Effector memory CD4-positive, alpha-beta T cell (primary cell): ENCODE results near the gene LACTBL1.

Source experiments
- DNase-seq, 3 donors: peaks; one replicate each; pipeline ENCODE4 v3.0.0-alpha.2; 2020
- H3K27ac ChIP-seq: 2 replicates; pipeline ENCODE4 v1.7.0; 2013; ENCODE audit warnings: mild to moderate bottlenecking, low read length, moderate library complexity; ENCODE audit not compliant: insufficient read depth, poor library complexity, severe bottlenecking
- H3K27me3 ChIP-seq: replicated peaks from 2 replicates; pipeline ENCODE4 v1.7.0; 2013; ENCODE audit warnings: mild to moderate bottlenecking, low read length; ENCODE audit not compliant: insufficient read depth, control insufficient read depth, poor library complexity, severe bottlenecking
- H3K36me3 ChIP-seq: 2 replicates; pipeline ENCODE4 v1.7.0; 2013; ENCODE audit warnings: mild to moderate bottlenecking, low read length, moderate library complexity; ENCODE audit not compliant: control insufficient read depth, insufficient read depth
- H3K4me1 ChIP-seq: 2 replicates; pipeline ENCODE4 v1.7.0; 2013; ENCODE audit warnings: low read length, mild to moderate bottlenecking; ENCODE audit not compliant: control insufficient read depth, insufficient read depth, poor library complexity, severe bottlenecking
- H3K4me3 ChIP-seq: 2 replicates; pipeline ENCODE4 v1.7.0; 2013; ENCODE audit warnings: low read length, low read depth, mild to moderate bottlenecking; ENCODE audit not compliant: insufficient read depth, poor library complexity, severe bottlenecking
- H3K9me3 ChIP-seq: 2 replicates; pipeline ENCODE4 v1.7.0; 2013; ENCODE audit warnings: mild to moderate bottlenecking, low read length, moderate library complexity; ENCODE audit not compliant: control insufficient read depth

The LACTBL1 gene

DNA sequence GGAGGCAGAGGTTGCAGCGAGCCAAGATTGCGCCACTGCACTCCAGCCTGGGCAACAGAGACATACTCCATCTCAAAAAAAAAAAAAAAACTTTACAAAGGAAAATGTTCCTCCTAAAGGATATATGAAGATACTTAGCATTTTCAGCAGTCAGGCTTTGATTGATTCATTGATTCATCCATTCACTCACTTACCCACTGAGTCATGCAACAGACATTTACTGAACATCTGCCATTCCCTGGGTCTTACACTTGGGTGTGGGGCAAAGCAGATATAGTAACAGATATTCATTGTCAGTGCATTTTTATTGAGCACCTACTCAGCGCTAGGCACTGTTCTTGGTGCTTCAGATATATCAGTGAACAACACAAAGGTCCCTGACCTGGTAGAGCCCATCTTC, 5.6 kb upstream of the LACTBL1 start:
- no peak for DNase-seq
- no peaks in the 10 kb centered on the region for H3K9me3 ChIP-seq
- no peak overlapping the region for H3K27ac ChIP-seq

DNA sequence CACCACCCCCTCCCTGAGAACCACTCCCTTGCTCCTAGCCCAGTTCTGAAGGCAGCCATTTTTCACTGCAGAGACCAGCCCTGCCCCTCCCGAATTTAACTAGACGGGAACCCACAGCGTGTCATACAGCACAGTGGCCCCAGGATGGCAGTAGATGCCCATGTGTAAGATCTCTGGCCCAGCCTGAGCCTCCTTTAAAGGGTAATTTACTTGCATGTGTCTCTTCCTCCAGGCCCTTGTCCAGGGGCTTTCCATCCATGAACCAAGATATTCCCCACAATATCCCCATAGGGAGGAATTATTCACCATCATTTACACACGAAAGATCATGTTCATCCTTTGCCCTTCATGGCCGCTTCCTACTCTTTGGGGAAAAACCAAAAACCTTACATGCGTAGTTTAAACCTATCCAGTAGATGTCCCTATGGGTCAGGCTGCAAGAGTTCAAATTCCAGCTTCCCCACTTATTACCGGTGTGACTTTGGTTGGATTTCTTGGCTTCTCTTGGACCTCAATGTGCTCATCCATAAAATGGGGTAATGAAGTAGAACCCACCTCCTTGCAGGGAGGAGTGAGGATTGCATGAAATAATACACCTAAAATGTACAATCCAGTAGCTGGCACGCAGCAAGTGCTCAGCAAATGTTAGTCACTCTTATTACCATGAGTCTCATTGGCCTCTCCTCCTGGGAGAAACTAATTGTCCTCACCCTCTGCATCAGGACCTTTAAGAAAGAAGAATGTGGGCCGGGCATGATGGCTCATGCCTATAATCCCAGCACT, 4.0 kb upstream of the LACTBL1 start:
- peak in 1 of 3 donors; percentile 25 for DNase-seq
- no peaks in the 10 kb centered on the region for H3K9me3 ChIP-seq
- H3K36me3 ChIP-seq: no peaks in the 10 kb centered on the region
- no peak overlapping the region for H3K4me3 ChIP-seq
- H3K4me1 ChIP-seq: no peaks in the 10 kb centered on the region
- no peak overlapping the region for H3K27ac ChIP-seq
- peaks cover 3% of the 10 kb centered on the region for H3K27me3 ChIP-seq

More for the DNA sequence above, 5.6 kb upstream of the LACTBL1 start:
- H3K4me3 ChIP-seq: no peak overlapping the region
- peaks cover 3% of the 10 kb centered on the region for H3K27me3 ChIP-seq
- H3K4me1 ChIP-seq: no peaks in the 10 kb centered on the region
- H3K36me3 ChIP-seq: no peaks in the 10 kb centered on the region

DNA sequence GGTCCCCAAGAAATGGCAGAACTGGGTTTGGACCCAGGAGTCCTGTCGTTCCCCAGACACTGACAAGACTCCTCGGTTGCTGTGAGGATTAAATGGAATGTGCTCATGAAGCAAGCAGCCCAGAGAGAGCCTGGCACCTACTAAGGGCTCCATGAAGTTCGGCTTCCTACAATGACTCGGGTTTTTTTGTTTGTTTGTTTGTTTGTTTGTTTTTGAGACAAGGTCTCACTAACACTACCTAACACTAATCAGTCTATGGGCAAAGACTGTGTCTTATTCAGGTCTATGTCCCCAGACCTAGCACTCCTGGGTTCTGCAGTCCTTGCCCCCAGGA, 3.4 kb upstream of the LACTBL1 start:
- no peak overlapping the region for H3K27ac ChIP-seq
- H3K4me1 ChIP-seq: no peaks in the 10 kb centered on the region
- H3K36me3 ChIP-seq: no peaks in the 10 kb centered on the region
- peaks cover 3% of the 10 kb centered on the region for H3K27me3 ChIP-seq
- no peak overlapping the region for H3K4me3 ChIP-seq
- DNase-seq: no peak
- H3K9me3 ChIP-seq: no peaks in the 10 kb centered on the region

DNA sequence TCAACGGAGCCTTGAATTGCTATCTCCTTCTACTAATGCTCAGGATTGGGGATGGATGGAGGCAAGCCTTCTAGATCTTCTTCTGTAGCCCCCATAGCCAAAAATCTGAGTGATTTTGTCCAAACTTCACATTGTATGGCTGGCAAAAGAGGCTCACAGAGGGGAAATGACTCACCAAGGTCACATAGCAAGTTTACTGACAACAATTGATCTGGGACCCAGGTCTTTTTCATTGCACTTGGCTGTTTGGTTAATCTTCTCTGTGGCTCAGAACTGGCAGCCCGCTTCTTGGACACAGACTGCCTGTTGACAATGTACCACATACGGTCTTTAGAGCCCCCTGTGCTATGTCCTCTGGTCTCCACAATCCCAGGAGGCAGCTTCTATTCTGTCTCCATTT, 3.0 kb upstream of the LACTBL1 start:
- H3K9me3 ChIP-seq: no peaks in the 10 kb centered on the region
- H3K27me3 ChIP-seq: peaks cover 3% of the 10 kb centered on the region
- DNase-seq: no peak

DNA sequence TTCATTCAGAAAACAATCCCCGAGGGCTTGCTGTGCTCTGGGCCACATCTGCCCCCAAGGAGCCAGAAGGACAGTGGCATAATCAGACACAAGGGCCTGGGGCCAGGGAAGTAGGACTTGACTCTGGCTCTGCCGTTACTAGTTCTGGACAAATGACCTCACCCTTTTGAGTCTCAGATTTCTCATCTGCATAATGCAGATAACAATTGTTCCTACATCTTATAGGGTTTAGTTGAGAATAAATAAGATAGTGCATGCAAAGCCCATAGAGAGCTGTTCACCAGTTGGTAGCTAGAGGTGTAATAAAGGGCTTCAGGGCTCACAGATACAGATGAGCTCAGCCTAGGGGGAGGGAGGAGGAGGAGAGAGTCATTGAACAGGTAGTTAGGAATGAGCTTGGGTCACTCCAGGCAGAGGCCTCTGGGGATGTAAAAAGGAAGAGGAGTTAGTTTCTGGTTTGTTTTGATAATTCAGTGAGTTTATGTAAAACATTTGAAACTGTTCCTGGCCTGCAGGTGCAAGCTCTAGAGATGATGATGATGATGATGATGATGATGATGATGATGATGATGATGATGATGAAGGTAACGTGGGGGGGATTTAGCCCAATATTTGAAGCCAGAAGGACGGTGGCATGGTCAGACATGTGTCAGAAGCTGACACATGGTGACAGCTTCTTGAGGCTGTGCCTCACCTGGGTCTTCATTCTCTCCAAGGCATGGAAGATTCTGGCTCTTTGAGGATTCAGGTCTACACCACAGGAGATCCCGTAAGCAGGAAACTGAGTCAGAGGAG, 858 bp downstream of the LACTBL1 start:
- Histone ChIP-seq H3K9me3 (no peaks in the 10 kb centered on the region), H3K27ac (no peak overlapping the region), H3K36me3 (no peaks in the 10 kb centered on the region), H3K4me1 (no peaks in the 10 kb centered on the region), H3K4me3 (no peak overlapping the region), H3K27me3 (peaks cover 12% of the 10 kb centered on the region)
- no peak for DNase-seq

More for the DNA sequence above, 3.0 kb upstream of the LACTBL1 start:
- Histone ChIP-seq H3K4me1 (no peaks in the 10 kb centered on the region), H3K36me3 (no peaks in the 10 kb centered on the region), H3K27ac (no peak overlapping the region), H3K4me3 (no peak overlapping the region)

DNA sequence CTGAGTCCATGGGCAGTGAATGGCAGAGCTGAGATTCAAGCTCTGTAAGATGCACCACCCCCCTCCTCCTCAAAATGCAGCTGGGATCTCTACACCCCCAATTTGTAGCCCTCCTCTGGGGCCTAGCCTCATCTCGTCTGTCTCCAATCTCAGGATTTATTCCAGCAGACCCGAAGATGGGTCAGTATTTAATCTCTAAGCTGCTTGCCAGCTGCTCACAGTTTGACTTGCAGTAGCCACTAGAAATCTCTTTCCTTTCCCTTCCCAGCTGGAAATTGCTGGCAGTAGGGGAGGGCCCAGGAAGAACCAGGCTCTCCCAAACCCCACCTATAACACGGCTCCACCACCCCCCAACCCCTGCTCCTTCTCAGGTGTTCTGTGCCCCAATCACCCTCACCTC, 1.5 kb downstream of the LACTBL1 start:
- no peak overlapping the region for H3K27ac ChIP-seq
- no peaks in the 10 kb centered on the region for H3K36me3 ChIP-seq
- no peaks in the 10 kb centered on the region for H3K9me3 ChIP-seq
- H3K4me1 ChIP-seq: no peaks in the 10 kb centered on the region
- peaks cover 12% of the 10 kb centered on the region for H3K27me3 ChIP-seq
- DNase-seq: no peak
- H3K4me3 ChIP-seq: no peak overlapping the region

DNA sequence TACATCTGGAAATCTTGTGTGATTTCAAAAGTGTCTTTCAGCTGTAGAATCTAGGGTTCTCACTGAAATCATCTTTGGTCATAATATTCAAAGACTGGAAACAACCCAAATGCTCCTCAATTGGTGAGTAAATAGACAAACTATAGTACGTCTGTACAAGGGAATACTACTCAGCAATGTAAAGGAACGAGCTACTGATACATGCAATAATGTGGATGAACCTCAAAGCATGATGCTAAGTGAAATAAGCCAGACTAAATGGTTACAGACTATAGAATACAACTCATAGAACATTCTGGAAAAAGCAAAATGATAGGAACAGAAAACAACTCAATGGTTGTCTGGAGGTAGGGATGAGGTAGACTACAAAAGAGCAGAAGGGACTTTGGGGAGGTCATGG, 2.6 kb downstream of the LACTBL1 start:
- H3K9me3 ChIP-seq: no peaks in the 10 kb centered on the region

DNA sequence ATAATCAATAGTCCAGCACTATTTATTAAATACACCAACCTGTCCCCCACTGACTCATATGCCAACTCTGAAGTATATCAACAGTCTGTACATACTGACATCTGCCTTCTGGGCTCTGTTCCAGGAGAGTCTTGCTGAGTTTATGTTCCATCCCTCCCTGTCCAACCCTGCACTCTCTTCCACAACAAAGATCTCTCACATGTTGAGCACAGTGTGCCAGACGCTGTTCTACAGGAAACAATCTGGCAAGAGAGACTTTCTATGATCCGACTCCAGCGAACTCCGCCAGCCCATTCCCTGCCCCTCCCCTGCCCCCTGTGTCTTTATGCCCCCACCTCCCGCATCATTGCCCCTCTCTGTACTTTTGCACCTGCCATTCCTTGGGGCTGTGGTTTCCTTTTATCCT, 3.4 kb downstream of the LACTBL1 start:
- H3K27ac ChIP-seq: no peak overlapping the region
- DNase-seq: no peak
- H3K4me3 ChIP-seq: no peak overlapping the region
- H3K36me3 ChIP-seq: no peaks in the 10 kb centered on the region
- H3K9me3 ChIP-seq: no peaks in the 10 kb centered on the region
- H3K27me3 ChIP-seq: peaks cover 9% of the 10 kb centered on the region
- H3K4me1 ChIP-seq: no peaks in the 10 kb centered on the region

More for the DNA sequence above, 2.6 kb downstream of the LACTBL1 start:
- no peak overlapping the region for H3K27ac ChIP-seq
- H3K4me1 ChIP-seq: no peaks in the 10 kb centered on the region
- no peak for DNase-seq
- peaks cover 9% of the 10 kb centered on the region for H3K27me3 ChIP-seq
- H3K4me3 ChIP-seq: no peak overlapping the region
- no peaks in the 10 kb centered on the region for H3K36me3 ChIP-seq

DNA sequence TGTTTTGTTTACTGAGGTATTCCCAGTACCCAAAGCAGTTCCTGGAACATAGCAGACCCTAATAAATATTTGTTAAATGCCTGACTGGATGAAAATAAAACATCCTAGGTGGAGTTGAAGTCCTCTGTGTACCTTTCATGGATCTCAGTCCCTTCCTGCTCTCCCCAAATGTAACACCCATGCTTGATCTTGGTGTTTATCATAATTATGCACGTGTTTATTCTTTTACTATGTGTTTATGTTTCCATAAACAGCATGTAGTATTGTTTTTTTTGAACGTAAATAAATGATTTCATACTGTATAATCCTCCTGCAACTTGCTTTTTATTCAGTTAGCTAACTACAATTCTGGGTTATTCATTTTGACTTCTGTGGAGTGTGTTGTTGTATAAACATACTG, 4.8 kb downstream of the LACTBL1 start:
- peaks cover 9% of the 10 kb centered on the region for H3K27me3 ChIP-seq
- H3K4me1 ChIP-seq: no peaks in the 10 kb centered on the region
- H3K27ac ChIP-seq: no peak overlapping the region
- no peaks in the 10 kb centered on the region for H3K9me3 ChIP-seq
- H3K4me3 ChIP-seq: no peak overlapping the region
- H3K36me3 ChIP-seq: no peaks in the 10 kb centered on the region
- no peak for DNase-seq

DNA sequence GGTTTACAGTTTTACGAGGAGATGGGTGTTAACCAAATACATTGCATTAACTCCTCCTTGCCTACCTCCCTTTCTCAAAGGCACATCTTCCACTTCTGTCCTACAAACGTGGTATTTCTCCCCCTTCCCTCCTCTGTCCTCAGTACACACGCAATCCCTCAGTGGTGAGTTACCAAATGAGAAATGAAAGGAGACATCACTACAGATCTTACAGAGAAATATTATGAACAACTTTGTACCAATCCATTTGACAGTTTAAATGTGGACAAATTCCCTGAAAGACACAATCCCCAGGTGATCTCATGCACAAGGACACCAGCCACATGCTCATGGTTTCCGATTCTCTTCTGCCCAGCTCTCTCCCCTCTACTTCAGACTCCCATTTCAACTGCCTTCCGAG, 6.4 kb downstream of the LACTBL1 start:
- DNase-seq: no peak
- H3K4me3 ChIP-seq: no peak overlapping the region
- no peaks in the 10 kb centered on the region for H3K9me3 ChIP-seq
- H3K27me3 ChIP-seq: peaks cover 9% of the 10 kb centered on the region
- no peaks in the 10 kb centered on the region for H3K4me1 ChIP-seq
- H3K36me3 ChIP-seq: no peaks in the 10 kb centered on the region
- H3K27ac ChIP-seq: no peak overlapping the region
